ENCODE results near the gene SYNPR. TPM values are rescaled to one million over a fixed set of nuclear protein-coding genes. Genes with fewer than 3 reads are reported as not detected.

SYNPR gene
- total RNA-seq, 4 donors from 2014 or later: not detected

DNA sequence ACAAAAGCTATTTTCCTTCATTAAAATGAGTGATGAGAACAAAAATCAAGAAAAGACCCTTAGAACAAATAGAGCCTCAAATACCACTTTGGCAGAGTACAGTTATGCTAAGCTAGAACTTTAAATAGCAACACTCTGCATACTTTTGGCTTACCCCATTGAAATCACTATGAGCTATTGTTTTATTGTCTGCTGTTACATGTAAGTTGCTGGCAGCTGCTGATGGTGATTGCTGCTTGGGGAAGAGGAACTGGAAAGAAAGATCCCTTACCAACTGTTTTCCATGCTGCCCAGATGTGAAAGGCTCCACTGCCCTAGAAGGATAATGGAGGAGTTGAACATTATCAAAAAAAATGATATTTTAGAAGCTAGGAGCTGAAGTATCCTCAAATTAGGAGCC is 135.4 kb downstream of the SYNPR start:
- TF ChIP-seq, protein P1, sequence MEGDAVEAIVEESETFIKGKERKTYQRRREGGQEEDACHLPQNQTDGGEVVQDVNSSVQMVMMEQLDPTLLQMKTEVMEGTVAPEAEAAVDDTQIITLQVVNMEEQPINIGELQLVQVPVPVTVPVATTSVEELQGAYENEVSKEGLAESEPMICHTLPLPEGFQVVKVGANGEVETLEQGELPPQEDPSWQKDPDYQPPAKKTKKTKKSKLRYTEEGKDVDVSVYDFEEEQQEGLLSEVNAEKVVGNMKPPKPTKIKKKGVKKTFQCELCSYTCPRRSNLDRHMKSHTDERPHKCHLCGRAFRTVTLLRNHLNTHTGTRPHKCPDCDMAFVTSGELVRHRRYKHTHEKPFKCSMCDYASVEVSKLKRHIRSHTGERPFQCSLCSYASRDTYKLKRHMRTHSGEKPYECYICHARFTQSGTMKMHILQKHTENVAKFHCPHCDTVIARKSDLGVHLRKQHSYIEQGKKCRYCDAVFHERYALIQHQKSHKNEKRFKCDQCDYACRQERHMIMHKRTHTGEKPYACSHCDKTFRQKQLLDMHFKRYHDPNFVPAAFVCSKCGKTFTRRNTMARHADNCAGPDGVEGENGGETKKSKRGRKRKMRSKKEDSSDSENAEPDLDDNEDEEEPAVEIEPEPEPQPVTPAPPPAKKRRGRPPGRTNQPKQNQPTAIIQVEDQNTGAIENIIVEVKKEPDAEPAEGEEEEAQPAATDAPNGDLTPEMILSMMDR (IDR thresholded peaks at IDR 0.05): no peak
- TF ChIP-seq EP300 (IDR thresholded peaks at IDR 0.05) (no peak), POLR2A (IDR thresholded peaks at IDR 0.05) (no peak), POLR2AphosphoS5 (IDR thresholded peaks at IDR 0.05) (no peak)

GRCh38 chr3:63414607-63415006 is 136.5 kb downstream of the SYNPR start:
- no peaks in the 10 kb centered on the region for H3K4me1 ChIP-seq
- no peak for DNase-seq (ENCODE audit: low spot score in 2 of 2)
- H3K27ac ChIP-seq: no peak overlapping the region
- TF ChIP-seq, protein P1 (IDR thresholded peaks at IDR 0.05): no peak
- TF ChIP-seq EP300 (IDR thresholded peaks at IDR 0.05): no peak
- 57% methylated on average over 1 of the region's 1 CpG for WGBS
- no peaks in the 10 kb centered on the region for H3K27me3 ChIP-seq
- H3K9me3 ChIP-seq: no peaks in the 10 kb centered on the region
- no peaks in the 10 kb centered on the region for H3K36me3 ChIP-seq
- no peak overlapping the region for H3K4me3 ChIP-seq

More for the DNA sequence above, 135.4 kb downstream of the SYNPR start:
- no peaks in the 10 kb centered on the region for H3K36me3 ChIP-seq
- H3K9me3 ChIP-seq: no peaks in the 10 kb centered on the region
- H3K4me3 ChIP-seq: no peak overlapping the region
- H3K4me1 ChIP-seq: no peaks in the 10 kb centered on the region
- H3K27me3 ChIP-seq: no peaks in the 10 kb centered on the region
- no peak for DNase-seq (ENCODE audit: low spot score in 2 of 2)
- no peak overlapping the region for H3K27ac ChIP-seq

- TF ChIP-seq EP300 (IDR thresholded peaks at IDR 0.05): no peak
- TF ChIP-seq POLR2A (IDR thresholded peaks at IDR 0.05): no peak
- TF ChIP-seq, protein P1 (IDR thresholded peaks at IDR 0.05): no peak
- no peak for TF ChIP-seq POLR2AphosphoS5 (IDR thresholded peaks at IDR 0.05)
- no peak for DNase-seq (ENCODE audit: low spot score in 2 of 2)
- 61% methylated on average over 2 of the region's 2 CpGs for WGBS
Observed at GRCh38 chr3:63429905-63430304, 151.8 kb downstream of the SYNPR start.

GRCh38 chr3:63430875-63431274 is 152.8 kb downstream of the SYNPR start:
- Histone ChIP-seq H3K4me3 (no peak overlapping the region), H3K9me3 (no peaks in the 10 kb centered on the region), H3K4me1 (no peaks in the 10 kb centered on the region), H3K36me3 (no peaks in the 10 kb centered on the region), H3K27me3 (no peaks in the 10 kb centered on the region), H3K27ac (no peak overlapping the region)
- TF ChIP-seq EP300 (IDR thresholded peaks at IDR 0.05): no peak
- no peak for TF ChIP-seq POLR2AphosphoS5 (IDR thresholded peaks at IDR 0.05)
- no peak for DNase-seq (ENCODE audit: low spot score in 2 of 2)

More at GRCh38 chr3:63429905-63430304, 151.8 kb downstream of the SYNPR start:
- H3K9me3 ChIP-seq: no peaks in the 10 kb centered on the region
- no peaks in the 10 kb centered on the region for H3K4me1 ChIP-seq
- H3K4me3 ChIP-seq: no peak overlapping the region
- H3K27me3 ChIP-seq: no peaks in the 10 kb centered on the region
- no peaks in the 10 kb centered on the region for H3K36me3 ChIP-seq
- H3K27ac ChIP-seq: no peak overlapping the region

GRCh38 chr3:63437858-63438257 is 159.8 kb downstream of the SYNPR start:
- no peaks in the 10 kb centered on the region for H3K9me3 ChIP-seq
- no peaks in the 10 kb centered on the region for H3K4me1 ChIP-seq
- TF ChIP-seq POLR2AphosphoS5 (IDR thresholded peaks at IDR 0.05) (no peak), EP300 (IDR thresholded peaks at IDR 0.05) (no peak), POLR2A (IDR thresholded peaks at IDR 0.05) (no peak)
- TF ChIP-seq, protein P1 (IDR thresholded peaks at IDR 0.05): no peak
- H3K36me3 ChIP-seq: no peaks in the 10 kb centered on the region
- no peak overlapping the region for H3K4me3 ChIP-seq
- H3K27me3 ChIP-seq: peaks cover 4% of the 10 kb centered on the region
- DNase-seq (ENCODE audit: low spot score in 2 of 2): no peak
- H3K27ac ChIP-seq: no peak overlapping the region
- 54% methylated on average over 2 of the region's 2 CpGs for WGBS

- no peaks in the 10 kb centered on the region for H3K36me3 ChIP-seq
- no peak overlapping the region for H3K4me3 ChIP-seq
- H3K9me3 ChIP-seq: no peaks in the 10 kb centered on the region
- peaks cover 6% of the 10 kb centered on the region for H3K27me3 ChIP-seq
- DNase-seq (ENCODE audit: low spot score in 2 of 2): no peak
- H3K4me1 ChIP-seq: no peaks in the 10 kb centered on the region
- no peak overlapping the region for H3K27ac ChIP-seq
- no peak for TF ChIP-seq POLR2A (IDR thresholded peaks at IDR 0.05)
- no peak for TF ChIP-seq EP300 (IDR thresholded peaks at IDR 0.05)
Observed at GRCh38 chr3:63438826-63439371, 160.8 kb downstream of the SYNPR start.

Data from suprapubic skin (tissue), 4 donors.